Measurements from ENCODE around the gene ELOVL2. TPM values are rescaled to one million over a fixed set of nuclear protein-coding genes. Genes with fewer than 3 reads are reported as not detected.

ELOVL2 gene
- polyA plus RNA-seq, 3 donors = not detected

DNA sequence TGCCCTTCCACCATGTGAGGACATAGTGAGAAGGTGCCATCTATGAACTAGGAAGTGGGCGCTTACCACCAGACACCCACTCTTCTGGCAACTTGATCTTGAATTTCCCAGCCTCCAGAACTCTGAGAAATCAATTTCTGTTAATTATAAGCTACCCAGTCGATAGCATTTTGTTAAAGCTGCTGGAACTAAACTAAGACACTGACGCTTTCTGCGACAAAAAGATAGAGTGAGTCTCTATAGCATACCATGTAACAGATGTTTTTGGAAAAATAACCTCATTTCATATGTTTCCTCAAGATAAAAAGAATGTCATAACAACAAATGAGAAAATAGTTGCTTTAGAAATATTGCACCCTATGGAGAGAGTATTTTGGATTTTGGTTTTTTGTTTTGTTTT, 34.2 kb upstream of the ELOVL2 start:
- peaks cover 0 to 2% of the 10 kb centered on the region in 2 donors for H3K9me3 ChIP-seq (replicated peaks in 1 of 2; ENCODE audit: control insufficient read depth in 1 of 2, insufficient read depth in 1 of 2, low read length in 2 of 2)
- H3K27ac Mint-ChIP-seq = no peak overlapping the region
- no peaks in the 10 kb centered on the region for H3K4me1 Mint-ChIP-seq
- no peak for DNase-seq
- no CpG with 5 or more reads among the region's 4 CpGs for WGBS (ENCODE audit: insufficient coverage)
- no peaks in the 10 kb centered on the region for H4K20me1 ChIP-seq (ENCODE audit: insufficient read depth, low read length)
- no peak overlapping the region for H3K9ac ChIP-seq (ENCODE audit: insufficient read depth, low read length, poor library complexity, severe bottlenecking)
- intact Hi-C loops (cut with micrococcal nuclease) = no loop called here
- H2AFZ ChIP-seq (ENCODE audit: insufficient read depth, low read depth, low read length, poor library complexity, severe bottlenecking) = no peak overlapping the region
- peaks cover 3 to 7% (median 3%) of the 10 kb centered on the region in 3 donors for H3K27me3 Mint-ChIP-seq (ENCODE audit: low read depth in 3 of 3)
- TF ChIP-seq, protein P1, sequence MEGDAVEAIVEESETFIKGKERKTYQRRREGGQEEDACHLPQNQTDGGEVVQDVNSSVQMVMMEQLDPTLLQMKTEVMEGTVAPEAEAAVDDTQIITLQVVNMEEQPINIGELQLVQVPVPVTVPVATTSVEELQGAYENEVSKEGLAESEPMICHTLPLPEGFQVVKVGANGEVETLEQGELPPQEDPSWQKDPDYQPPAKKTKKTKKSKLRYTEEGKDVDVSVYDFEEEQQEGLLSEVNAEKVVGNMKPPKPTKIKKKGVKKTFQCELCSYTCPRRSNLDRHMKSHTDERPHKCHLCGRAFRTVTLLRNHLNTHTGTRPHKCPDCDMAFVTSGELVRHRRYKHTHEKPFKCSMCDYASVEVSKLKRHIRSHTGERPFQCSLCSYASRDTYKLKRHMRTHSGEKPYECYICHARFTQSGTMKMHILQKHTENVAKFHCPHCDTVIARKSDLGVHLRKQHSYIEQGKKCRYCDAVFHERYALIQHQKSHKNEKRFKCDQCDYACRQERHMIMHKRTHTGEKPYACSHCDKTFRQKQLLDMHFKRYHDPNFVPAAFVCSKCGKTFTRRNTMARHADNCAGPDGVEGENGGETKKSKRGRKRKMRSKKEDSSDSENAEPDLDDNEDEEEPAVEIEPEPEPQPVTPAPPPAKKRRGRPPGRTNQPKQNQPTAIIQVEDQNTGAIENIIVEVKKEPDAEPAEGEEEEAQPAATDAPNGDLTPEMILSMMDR (IDR thresholded peaks at IDR 0.05) = no peak
- H3K36me3 ChIP-seq (replicated peaks in 1 of 2; ENCODE audit: control insufficient read depth in 1 of 2, insufficient read depth in 2 of 2, low read length in 2 of 2) = no peaks in the 10 kb centered on the region
- no peak overlapping the region for H3K4me3 Mint-ChIP-seq
- H3K36me3 Mint-ChIP-seq = no peaks in the 10 kb centered on the region
- no peak overlapping the region for H3K27ac ChIP-seq (ENCODE audit: low read depth in 1 of 2, low read length in 2 of 2)
- H3K4me1 ChIP-seq (ENCODE audit: control insufficient read depth in 1 of 2, insufficient read depth in 2 of 2, low read length in 2 of 2) = no peaks in the 10 kb centered on the region
- no peaks in the 10 kb centered on the region for H3K79me2 ChIP-seq (ENCODE audit: insufficient read depth, low read length)
- no peak overlapping the region for H3K4me2 ChIP-seq (replicated peaks; ENCODE audit: extremely low read depth, low read length, poor library complexity, severe bottlenecking)
- no peak overlapping the region for H3K4me3 ChIP-seq (replicated peaks in 1 of 3; ENCODE audit: low read depth in 2 of 3, low read length in 3 of 3)
- no peaks in the 10 kb centered on the region for H3K27me3 ChIP-seq (ENCODE audit: control insufficient read depth in 2 of 2, insufficient read depth in 2 of 2, low read length in 2 of 2)
- H3K9me3 Mint-ChIP-seq = peaks cover 0 to 10% (median 3%) of the 10 kb centered on the region in 7 donors

- intact Hi-C loops (cut with micrococcal nuclease) = no loop called here
- no peak overlapping the region for H3K4me3 ChIP-seq (replicated peaks in 1 of 3; ENCODE audit: low read depth in 2 of 3, low read length in 3 of 3)
- no peaks in the 10 kb centered on the region for H3K4me1 Mint-ChIP-seq
- peaks cover 1 to 7% (median 3%) of the 10 kb centered on the region in 3 donors for H3K27me3 Mint-ChIP-seq (ENCODE audit: low read depth in 3 of 3)
- no peaks in the 10 kb centered on the region for H3K79me2 ChIP-seq (ENCODE audit: insufficient read depth, low read length)
- DNase-seq = no peak
- H3K9me3 Mint-ChIP-seq = peaks cover 0 to 10% (median 3%) of the 10 kb centered on the region in 7 donors
- H3K4me1 ChIP-seq (ENCODE audit: control insufficient read depth in 1 of 2, insufficient read depth in 2 of 2, low read length in 2 of 2) = no peaks in the 10 kb centered on the region
- no peak overlapping the region for H3K27ac ChIP-seq (ENCODE audit: low read depth in 1 of 2, low read length in 2 of 2)
- H3K36me3 ChIP-seq (replicated peaks in 1 of 2; ENCODE audit: control insufficient read depth in 1 of 2, insufficient read depth in 2 of 2, low read length in 2 of 2) = no peaks in the 10 kb centered on the region
- WGBS (ENCODE audit: insufficient coverage) = 100% methylated on average over 1 of the region's 2 CpGs
- no peak overlapping the region for H2AFZ ChIP-seq (ENCODE audit: insufficient read depth, low read depth, low read length, poor library complexity, severe bottlenecking)
- H3K4me3 Mint-ChIP-seq = no peak overlapping the region
- H3K36me3 Mint-ChIP-seq = no peaks in the 10 kb centered on the region
- no peak overlapping the region for H3K27ac Mint-ChIP-seq
- no peaks in the 10 kb centered on the region for H4K20me1 ChIP-seq (ENCODE audit: insufficient read depth, low read length)
- peaks cover 0 to 2% of the 10 kb centered on the region in 2 donors for H3K9me3 ChIP-seq (replicated peaks in 1 of 2; ENCODE audit: control insufficient read depth in 1 of 2, insufficient read depth in 1 of 2, low read length in 2 of 2)
- H3K27me3 ChIP-seq (ENCODE audit: control insufficient read depth in 2 of 2, insufficient read depth in 2 of 2, low read length in 2 of 2) = no peaks in the 10 kb centered on the region
- no peak overlapping the region for H3K9ac ChIP-seq (ENCODE audit: insufficient read depth, low read length, poor library complexity, severe bottlenecking)
- TF ChIP-seq, protein P1 (IDR thresholded peaks at IDR 0.05) = no peak
- H3K4me2 ChIP-seq (replicated peaks; ENCODE audit: extremely low read depth, low read length, poor library complexity, severe bottlenecking) = no peak overlapping the region
These were observed 32.4 kb upstream of the ELOVL2 start for GRCh38 chr6:11076540-11076939.
